NOMO-1 (cell line): Measurements from ENCODE around the gene JCAD.
"Not testable (repeated sequence)": the region's sequence is repeated elsewhere in the genome, so short reads cannot be mapped to it uniquely, and the experiment has no call there.

Experiments used
- DNase-seq, 2 experiments: peaks; one replicate each; lab custom pipeline; 2025; ENCODE audit not compliant: unreplicated experiment in 2 of 2; lab: John Stamatoyannopoulos, UW

JCAD gene, protein sequence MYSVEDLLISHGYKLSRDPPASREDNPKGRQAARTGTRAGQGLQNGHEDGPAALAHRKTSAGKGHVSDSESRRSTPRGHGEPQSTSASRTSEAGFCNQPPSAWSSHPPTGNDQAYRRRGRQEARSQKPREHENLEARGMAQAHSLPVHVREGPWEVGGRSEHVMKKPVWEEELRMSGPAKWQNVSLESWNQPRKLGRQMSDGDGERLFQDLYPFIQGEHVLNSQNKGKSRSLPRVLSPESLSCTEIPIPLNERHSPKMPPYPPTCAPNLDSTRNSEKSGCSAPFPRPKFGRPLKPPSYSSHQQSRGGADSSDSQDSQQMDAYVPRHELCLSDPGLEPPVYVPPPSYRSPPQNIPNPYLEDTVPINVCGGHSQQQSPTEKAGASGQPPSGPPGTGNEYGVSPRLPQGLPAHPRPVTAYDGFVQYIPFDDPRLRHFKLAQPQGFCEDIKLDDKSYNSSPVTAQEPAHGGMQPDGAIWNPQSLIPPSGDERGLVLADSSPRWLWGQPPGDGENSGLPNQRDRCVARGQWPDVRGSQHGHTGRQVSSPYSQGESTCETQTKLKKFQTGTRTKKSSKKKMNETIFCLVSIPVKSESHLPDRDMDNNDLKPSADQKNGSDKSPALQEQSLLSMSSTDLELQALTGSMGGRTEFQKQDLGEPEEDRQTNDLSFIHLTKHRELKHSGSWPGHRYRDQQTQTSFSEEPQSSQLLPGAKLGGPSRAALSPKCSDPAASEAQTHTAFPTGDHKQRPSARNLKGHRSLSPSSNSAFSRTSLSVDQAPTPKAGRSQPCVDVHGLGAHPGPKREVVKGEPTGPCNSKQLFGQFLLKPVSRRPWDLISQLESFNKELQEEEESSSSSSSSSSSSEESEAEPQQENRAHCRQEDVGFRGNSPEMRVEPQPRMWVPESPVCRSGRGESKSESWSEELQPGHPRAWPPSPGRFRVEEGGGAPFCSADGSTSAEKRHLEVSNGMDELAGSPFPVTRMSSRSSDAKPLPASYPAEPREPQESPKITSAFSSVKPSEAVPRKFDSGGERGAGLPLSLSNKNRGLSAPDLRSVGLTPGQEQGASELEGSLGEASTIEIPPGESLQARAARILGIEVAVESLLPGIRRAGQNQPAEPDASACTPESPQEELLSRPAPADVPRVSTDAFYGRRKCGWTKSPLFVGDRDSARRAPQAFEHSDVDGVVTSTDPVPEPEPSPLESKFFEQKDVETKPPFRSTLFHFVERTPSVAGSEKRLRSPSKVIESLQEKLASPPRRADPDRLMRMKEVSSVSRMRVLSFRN (N-terminal part only)

DNA sequence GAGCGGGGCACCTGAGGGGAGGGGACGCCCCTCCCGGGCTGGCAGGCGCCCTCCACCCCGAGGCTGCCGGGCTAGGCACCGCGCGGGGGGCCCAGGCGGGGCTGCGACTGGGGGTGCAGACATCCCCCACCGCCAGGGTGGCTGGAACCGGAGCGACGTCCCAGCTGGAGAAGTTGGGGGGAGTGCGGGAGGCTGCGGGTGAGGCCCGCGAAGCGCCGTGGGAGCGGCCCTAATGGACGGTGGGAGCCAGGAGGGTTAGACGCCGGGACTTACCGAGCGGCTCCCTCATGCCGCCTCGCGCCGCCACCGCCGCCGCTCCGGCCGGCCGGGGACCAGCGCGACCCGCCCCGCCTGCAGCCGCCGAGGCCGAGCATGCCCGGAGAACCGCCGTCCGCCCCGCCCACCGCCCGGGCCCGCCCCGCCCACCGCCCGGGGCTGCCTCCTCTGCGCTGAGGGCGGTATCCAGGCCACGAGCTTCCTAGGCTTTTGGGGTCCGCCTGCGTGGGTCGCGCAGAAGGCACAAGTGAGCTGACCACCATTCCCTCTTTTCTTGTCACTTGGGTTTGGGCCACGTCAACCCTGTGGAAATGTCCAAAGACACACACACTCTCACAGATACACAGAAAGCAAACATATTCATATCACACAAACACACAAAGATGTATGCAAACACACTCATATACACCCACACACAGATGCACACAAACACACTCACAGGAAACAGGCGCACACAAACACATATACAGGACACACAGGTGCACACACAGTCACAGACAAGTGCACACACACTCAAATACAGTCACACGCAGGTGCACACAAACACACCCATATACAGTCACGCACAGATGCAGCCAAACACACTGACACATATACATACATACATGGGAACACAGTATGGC lies at the start of gene JCAD:
TSS of gene JCAD (minus strand) at position 378 of the 899 bp plus-strand sequence. CDS start 11,774 bp downstream, outside the sequence.
- DNase-seq: peak; percentile 6 to 40

DNA sequence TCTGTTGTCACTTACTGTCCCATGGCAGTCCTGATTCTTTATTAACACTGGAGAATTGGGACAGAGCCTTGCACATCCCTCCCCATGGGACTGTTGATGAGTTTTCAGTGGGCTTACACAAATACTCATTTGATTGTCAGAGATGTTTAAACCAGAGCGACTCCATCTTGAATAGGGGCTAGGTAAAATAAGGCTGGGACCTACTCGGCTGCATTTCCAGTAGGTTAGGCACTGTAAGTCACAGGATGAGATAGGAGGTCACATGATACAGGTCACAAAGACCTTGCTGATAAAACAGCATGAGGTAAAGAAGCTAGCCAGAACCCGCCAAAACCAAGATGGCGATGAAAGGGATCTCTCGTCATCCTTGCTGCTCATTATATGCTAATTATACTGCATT lies 47.6 kb upstream of the JCAD start:
- DNase-seq: no peak

DNA sequence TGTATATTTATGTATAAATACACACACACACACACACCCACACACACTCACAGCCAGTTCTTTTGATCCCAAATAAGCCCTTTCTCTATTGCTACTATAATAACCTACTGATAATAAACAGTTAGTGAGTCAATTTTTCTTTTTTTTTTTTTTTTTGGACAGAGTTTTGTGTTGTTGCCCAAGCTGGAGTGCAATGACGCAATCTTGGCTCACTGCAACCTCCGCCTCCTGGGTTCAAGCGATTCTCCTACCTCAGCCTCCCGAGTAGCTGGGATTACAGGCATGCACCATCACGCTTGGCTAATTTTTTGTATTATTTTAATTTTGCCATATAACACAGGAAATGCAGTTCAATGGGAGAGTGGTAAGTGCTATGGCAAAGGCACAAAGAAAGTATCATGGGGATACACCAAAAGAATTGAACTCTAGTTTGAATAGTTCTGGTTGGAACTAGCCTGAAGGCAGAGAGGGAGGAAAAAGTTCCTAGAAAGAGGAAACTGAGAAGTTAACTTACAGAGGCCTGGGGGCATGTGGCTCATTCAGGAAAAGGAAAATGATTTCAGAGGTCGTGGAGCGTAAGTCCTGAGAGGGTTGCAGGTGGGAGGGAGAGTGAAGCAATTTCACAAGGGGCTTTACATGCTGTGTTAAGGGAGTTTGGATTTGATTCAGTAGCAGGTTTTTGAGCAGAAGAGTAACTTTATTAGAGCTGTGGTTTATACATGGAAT lies 44.4 kb upstream of the JCAD start:
- no peak for DNase-seq

DNA sequence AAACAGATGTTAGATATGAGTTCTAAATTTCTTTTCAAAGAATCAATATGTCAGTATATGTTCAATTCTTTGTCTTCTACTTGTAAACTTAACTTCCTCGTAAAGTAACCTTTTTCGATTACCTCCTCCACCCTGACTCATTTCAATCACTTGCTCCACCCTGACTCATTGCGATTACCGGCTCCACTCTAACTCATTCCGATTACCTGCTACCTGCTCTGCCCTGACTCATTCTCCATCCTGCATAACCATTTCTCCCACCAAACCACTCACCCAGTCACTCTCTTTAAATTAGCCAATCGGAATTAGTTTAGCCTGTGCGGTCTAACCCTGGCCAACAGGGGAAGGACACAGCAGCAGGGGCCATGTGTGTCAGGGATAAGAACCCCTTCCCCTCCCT lies 40.3 kb upstream of the JCAD start:
- DNase-seq: not testable (repeated sequence)

DNA sequence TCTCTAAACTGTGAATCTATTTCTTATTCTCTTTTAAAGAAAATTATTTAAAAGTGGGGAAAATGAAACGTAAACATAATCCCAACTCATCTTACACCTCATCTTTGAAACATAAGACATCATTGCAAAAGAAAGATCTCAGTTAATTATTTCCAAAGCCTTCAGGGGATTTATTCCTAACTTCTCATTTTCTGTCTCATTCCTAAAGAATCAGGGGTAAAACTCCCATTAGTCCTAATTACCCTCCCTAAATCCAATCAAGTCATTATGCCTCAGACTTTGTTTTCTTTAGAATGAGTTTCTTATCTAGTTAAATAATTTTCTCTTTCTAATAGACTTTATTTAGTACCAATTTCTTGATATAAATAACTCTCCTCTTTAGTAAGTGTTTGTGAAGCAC lies 39.7 kb upstream of the JCAD start:
- DNase-seq: no peak

DNA sequence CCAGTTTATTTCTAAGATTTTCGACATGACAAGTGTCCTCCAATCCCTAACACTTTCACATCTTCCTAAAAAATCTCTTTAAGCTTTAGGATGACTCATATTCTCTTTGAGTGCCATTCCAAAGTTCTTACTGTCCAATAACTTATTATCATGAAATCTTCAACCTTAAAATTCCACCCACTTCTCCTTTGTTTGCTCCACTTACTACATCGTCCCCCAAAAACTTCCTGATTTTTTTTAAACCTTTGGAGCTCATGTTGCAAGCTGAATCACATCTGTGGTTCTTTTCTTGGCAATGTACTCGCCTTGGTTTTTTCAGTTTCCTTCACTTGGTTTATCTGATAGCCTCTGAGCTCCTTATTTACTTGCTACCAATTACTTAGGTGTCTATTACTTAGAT lies 39.2 kb upstream of the JCAD start:
- DNase-seq: no peak

DNA sequence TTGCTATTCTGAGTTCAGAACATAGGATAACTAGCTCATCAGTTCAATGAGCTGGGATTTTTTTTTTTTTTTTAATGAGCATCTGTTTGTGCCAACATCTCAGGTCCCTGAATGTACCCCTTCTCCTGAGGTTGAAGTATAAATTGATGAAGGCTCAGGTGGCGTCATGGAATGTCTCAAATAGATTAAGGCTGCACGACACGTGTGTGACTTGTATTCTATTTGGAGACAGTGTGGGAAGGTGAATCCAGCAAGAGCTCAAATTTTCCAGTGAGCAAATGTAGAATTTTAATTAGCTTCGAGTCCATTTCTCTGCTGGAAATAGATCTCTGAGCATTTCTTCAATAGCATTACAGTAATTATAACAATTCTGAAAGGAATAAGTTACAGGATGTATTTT lies 37.2 kb upstream of the JCAD start:
- DNase-seq: no peak

DNA sequence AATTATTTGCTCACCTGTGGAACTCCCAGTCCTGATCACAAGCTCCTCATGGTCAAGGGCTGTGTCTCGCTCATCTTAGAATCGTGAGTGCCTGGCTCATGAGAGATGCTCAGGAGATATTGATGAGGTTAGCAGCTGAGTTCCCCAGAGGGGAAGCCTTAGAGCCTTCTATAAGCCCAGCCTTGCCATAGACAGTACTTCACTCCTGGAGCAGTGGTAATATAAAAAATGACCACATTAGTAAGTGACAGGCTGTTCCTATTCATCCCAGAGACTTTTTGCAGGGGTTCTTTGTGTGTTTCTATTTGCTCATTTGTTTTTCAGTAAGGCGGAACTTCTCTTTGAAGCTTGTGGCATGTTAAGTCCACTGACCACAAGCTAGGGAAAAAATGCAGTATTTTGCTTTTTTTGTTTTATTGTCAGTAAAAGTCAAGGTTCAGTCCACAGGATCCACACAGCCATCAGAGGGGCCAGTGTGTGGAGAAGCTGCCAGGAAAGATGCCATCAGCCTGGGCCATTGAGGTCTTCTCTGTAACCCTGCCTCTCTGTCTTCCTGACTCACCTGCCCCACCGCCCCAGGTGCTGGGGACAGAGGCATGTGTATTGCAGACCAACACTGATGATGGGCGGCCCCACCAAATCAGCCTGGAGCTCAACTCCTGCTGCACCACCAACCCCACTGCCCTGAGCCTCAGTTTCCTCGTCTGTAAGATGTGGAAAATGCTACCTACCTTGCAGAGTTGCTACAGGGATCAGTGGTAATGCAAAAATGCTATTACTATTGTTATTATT lies 36.4 kb upstream of the JCAD start:
- DNase-seq: no peak

DNA sequence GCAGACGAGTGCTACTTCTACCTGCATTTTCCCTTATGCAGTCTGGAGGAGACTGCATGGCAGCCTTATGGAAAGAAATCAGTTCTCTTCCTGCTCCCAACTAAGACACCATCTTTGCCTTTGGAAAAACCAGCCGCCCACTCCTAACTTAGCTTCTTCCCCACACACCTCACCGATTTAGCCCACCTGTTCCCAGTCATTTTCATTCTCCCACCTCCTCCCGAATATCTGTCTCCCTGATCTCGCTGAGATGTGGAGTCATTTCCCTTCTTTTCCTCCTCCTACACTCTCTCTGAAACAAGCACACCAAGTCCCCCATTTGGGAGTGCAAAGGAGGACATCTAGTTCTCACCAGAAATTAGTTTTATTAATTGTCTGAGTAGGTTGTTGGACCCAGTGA lies 35.2 kb upstream of the JCAD start:
- no peak for DNase-seq

DNA sequence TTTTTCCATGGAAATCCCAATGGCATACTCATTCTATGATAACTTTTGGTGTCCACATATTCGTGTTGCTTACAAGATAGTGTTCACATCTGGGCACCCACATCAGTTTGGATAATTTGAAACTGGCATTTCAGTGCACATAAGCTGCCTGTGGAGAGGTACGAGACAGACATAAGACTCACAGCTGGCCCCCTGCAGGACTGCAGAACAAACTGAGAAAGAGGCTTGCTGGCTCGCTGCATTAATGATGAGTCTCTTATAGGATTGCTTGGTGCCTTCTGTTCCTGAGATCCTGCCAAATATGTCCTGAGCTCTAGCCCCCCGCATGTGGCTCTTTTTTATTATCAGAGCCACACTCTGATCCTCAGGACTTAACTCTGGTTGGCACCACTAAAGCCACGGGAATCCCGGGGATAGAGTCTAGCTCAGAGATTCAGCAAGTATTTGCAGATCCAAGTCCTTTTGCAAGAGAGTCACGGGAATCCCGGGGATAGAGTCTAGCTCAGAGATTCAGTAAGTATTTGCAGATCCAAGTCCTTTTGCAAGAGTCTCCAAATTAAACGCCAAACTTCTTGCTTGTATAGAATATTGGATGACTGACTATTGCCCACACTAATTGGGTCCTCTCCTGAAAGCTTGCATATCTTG lies 34.0 kb upstream of the JCAD start:
- no peak for DNase-seq

DNA sequence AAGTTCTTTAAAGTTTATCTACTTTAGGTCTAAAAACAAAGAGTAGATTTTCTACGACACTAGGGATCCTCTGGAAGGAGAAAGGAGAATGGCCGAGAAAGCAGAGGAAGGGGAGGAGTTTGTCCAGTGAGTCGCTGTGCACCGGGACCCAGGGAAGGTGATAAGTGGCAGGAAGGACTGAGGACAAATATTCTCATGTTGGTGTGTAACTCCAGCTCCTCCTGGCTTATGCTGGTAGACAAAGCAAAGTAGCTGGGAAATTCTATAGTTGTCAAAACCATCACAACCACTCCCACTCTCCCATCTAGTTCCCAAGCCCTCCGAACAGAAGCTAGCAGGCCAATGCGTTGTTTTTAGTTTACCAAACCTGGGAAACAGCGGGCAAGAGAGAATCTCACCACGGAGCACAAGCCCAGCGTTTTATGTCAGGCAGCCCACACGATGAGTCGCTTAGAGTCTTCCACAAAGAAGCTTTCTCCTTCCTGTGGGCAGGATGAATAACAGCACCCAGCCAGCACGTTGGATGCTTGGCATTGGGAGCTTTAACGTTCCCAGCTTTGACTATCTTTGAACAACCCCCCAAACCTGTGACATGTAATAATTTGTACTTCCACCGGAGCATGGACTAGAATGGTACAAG lies 32.9 kb upstream of the JCAD start:
- no peak for DNase-seq

DNA sequence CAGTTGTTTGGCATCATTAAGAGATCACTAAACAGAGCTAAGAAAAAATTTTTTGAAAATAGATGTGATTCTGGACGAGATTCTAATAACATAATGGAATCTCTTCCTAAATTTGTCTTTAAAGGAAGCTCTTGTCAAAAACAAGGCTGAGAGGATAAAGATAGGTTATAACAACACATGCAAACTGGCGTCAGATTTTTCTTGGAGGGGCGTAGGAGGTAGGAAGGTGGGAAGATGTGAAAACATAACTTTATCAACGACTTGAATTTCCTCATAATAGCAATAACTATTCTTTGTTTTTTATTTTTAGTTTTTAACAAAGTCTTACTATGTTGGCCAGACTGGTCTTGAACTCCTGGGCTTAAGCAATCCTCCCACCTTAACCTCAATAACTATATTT lies 31.8 kb upstream of the JCAD start:
- DNase-seq: no peak

DNA sequence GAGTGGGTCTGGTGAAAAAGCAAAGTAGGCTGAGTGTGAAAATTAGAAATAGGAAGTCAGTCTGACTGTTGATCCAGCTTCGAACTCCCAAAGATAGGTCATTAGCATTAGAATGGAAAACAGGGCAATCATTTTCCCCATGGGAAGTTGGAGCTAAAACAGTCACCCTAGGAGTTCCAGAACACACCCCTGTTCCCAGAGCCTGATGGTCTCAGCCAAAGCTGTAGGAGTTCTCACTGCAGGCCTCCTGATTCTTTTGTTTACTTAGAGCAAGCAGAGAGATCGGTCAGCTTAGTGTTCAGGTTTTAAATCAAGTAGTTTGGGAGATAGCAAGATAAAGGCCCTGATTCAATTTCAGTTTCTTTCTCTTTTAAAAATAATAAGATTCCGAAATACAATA lies 28.8 kb upstream of the JCAD start:
- no peak for DNase-seq

DNA sequence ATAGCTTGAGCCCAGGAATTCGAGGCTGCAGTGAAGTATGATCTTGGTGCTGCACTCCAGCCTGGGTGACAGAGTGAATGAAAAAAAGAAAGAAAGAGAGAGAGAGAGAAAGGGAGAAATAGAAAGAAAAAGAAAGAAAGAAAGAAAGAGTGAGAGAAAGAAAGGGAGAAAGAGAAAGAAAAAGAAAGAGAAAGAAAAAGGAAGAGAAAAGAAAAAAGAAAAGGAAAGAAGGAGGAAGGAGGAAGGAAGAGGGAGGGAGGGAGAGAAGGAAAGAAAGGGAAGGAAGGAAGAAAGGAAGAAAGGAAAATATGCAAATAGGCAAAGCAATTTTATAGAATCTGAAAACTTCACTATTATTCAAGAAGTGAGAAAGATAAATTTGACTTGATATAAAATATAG lies 24.5 kb upstream of the JCAD start:
- DNase-seq: no peak

DNA sequence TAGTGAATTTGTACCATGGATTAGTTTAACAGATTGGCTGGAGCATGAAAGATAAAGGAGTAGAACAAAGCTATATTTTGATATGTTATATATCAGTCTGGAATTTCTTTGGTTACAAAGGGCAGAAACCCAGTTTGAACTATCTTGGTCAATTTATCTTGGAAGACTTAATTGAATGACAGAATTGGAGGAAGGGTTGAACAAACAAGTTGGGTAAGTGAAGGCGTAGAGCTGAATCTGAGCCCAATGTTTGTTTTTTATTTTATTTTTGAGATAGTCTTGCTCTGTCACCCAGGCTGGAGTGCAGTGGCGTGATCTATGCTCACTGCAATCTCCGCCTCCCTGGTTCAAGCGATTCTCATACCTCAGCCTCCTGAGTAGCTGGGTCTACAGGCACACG lies 21.8 kb upstream of the JCAD start:
- no peak for DNase-seq

DNA sequence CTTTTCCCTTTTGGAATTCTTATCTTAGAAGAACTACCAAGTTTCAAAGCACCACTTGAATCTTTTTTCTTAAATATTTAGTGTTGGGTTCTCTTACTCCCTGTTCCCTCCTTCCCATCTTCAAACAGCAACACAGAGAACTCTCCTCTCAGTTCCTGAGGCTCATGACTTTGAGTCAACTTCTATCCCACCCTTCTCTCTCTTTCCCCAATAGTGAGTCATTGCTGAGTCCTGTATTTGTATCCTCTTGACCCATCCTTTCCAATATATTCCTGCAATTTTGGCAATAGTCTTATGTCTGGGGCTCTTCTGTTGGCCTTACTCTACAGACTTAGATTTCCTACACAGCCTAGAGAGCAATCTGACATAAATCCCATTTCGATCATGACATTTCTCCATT lies 20.8 kb upstream of the JCAD start:
- no peak for DNase-seq

DNA sequence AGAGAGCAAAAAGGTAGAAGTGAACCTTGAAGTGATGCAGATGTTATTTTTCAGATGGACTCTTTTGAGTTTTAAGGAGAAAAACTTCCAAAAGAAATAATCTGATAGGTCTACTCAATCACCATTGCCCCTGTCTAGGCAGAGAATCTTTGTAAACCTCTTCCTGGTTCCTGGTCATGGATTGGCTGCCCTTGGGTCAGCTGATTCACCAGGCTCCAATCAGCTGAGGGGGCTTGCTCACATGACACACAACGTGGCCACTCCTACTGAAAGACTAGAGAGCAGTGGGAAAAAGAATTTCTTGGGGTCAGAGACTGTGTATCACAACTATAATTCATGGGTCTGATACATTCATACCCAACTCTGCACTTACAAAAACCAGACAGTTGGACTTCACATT lies 20.0 kb upstream of the JCAD start:
- no peak for DNase-seq

DNA sequence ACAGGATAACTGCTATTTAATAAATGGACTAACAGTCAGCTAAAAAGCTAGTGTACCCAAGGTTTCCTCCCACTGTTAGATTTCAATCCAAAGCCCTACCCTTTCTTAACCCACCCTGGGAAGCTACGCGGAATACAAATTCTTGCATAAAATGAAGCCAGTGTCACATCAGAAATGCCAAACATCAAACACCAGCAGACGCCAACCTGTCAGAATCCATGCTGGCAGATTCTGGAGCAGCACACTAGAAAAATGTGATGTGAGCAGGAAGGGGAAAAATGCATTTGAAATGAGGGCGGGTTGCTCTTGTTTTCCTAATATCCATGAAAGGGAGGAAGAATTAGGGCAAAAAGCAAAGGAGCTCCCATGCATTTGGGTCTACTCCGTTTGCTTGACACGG lies 16.1 kb upstream of the JCAD start:
- DNase-seq: no peak
